Left ventricle myocardium inferior (tissue), 1 donor: ENCODE results near the gene ZNF287. TPM values are rescaled to one million over a fixed set of nuclear protein-coding genes. Genes with fewer than 3 reads are reported as not detected.

Experiments
- DNase-seq: peaks from one replicate; pipeline ENCODE4 v3.0.0-alpha.2; 2020
- H3K27ac ChIP-seq: fragments of 200-600 bp; replicated peaks from 2 replicates; pipeline ENCODE4 v1.8.0; 2021
- H3K27me3 ChIP-seq: fragments of 200-600 bp; 2 replicates; pipeline ENCODE4 v1.8.0; 2021; ENCODE audit warnings: low read depth
- H3K36me3 ChIP-seq: fragments of 200-600 bp; 2 replicates; pipeline ENCODE4 v1.8.0; 2021
- H3K4me1 ChIP-seq: fragments of 200-600 bp; 2 replicates; pipeline ENCODE4 v1.8.0; 2021
- H3K4me3 ChIP-seq: fragments of 200-600 bp; 2 replicates; pipeline ENCODE4 v1.8.0; 2021; ENCODE audit warnings: mild to moderate bottlenecking, moderate library complexity
- H3K9me3 ChIP-seq: fragments of 200-600 bp; replicated peaks from 2 replicates; pipeline ENCODE4 v1.8.0; 2021
- intact Hi-C: fragments of 100-400 bp; cut with micrococcal nuclease; formaldehyde crosslinking; loops from one replicate; pipeline ENCODE4 v1.11.0; 2022
- total RNA-seq: library from RNA; stranded (reverse); fragmentation: NEBNext Ultra II Directional; extraction: Animal tissue kit (Norgen Biotek cat#: 25700); gene quantifications from one replicate; pipeline ENCODE4 v1.2.1, GENCODE V29; 2021
- TF ChIP-seq, protein P1 (sequence below): fragments of 200-600 bp; IDR thresholded peaks from 2 replicates; pipeline ENCODE4 v1.8.0; 2021; ENCODE audit warnings: antibody characterized with exemption, mild to moderate bottlenecking, borderline replicate concordance
- donor health status: DM: no; HTN: yes; CAD: no; lungs with severe emphysema.

The ZNF287 gene
- total RNA-seq, 1 donor from 2014 or later: 9.9 TPM

GRCh38 chr17:16516594-16517051 lies 52.4 kb downstream of the ZNF287 start:
- Histone ChIP-seq H3K4me1 (peaks cover 15% of the 10 kb centered on the region), H3K27ac (no peak overlapping the region), H3K4me3 (peak overlapping the region; percentile 44), H3K27me3 (peaks cover 16% of the 10 kb centered on the region), H3K9me3 (no peaks in the 10 kb centered on the region), H3K36me3 (no peaks in the 10 kb centered on the region)
- TF ChIP-seq, protein P1, sequence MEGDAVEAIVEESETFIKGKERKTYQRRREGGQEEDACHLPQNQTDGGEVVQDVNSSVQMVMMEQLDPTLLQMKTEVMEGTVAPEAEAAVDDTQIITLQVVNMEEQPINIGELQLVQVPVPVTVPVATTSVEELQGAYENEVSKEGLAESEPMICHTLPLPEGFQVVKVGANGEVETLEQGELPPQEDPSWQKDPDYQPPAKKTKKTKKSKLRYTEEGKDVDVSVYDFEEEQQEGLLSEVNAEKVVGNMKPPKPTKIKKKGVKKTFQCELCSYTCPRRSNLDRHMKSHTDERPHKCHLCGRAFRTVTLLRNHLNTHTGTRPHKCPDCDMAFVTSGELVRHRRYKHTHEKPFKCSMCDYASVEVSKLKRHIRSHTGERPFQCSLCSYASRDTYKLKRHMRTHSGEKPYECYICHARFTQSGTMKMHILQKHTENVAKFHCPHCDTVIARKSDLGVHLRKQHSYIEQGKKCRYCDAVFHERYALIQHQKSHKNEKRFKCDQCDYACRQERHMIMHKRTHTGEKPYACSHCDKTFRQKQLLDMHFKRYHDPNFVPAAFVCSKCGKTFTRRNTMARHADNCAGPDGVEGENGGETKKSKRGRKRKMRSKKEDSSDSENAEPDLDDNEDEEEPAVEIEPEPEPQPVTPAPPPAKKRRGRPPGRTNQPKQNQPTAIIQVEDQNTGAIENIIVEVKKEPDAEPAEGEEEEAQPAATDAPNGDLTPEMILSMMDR: no peak
- no peak for DNase-seq
- intact Hi-C loops: loop anchor here (5.0 kb wide), 1 partner anchor 54 kb away; no protein-coding TSS in a partner anchor

GRCh38 chr17:16515933-16516332 lies 53.1 kb downstream of the ZNF287 start:
- peaks cover 13% of the 10 kb centered on the region for H3K4me1 ChIP-seq
- no peaks in the 10 kb centered on the region for H3K9me3 ChIP-seq
- H3K36me3 ChIP-seq: no peaks in the 10 kb centered on the region
- H3K27me3 ChIP-seq: peaks cover 16% of the 10 kb centered on the region
- DNase-seq: no peak
- TF ChIP-seq, protein P1: no peak
- no peak overlapping the region for H3K27ac ChIP-seq
- intact Hi-C loops: loop anchor here (5.0 kb wide), 1 partner anchor 54 kb away; no protein-coding TSS in a partner anchor
- no peak overlapping the region for H3K4me3 ChIP-seq

DNA sequence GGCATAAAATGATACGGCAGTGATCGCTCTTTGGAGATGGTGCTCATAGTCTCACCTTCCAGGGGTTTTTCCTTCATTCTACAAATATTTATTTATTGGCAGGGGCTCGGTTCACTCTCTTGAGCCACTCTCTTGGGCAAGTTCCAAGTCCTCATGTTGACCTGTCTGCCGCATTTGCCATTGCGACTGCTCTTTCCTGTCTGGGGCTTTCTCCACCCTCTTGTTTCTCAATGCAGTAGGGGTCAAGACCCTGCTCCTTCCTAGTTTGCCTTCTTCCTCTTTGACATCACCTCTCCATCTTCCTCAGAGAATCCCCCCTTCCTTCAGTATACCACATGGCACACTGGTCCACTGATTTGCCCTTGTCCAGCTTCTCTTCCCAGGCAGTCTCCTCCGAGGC lies 55.1 kb downstream of the ZNF287 start:
- H3K9me3 ChIP-seq: no peaks in the 10 kb centered on the region
- no peak for DNase-seq
- no peak overlapping the region for H3K27ac ChIP-seq
- intact Hi-C loops: no loop called here
- no peaks in the 10 kb centered on the region for H3K36me3 ChIP-seq
- H3K4me1 ChIP-seq: peaks cover 12% of the 10 kb centered on the region
- TF ChIP-seq, protein P1: no peak
- no peak overlapping the region for H3K4me3 ChIP-seq
- H3K27me3 ChIP-seq: peaks cover 12% of the 10 kb centered on the region

- H3K4me1 ChIP-seq: peaks cover 10% of the 10 kb centered on the region
- no peaks in the 10 kb centered on the region for H3K36me3 ChIP-seq
- H3K9me3 ChIP-seq: no peaks in the 10 kb centered on the region
- peaks cover 9% of the 10 kb centered on the region for H3K27me3 ChIP-seq
- no peak overlapping the region for H3K27ac ChIP-seq
- TF ChIP-seq, protein P1: no peak
- H3K4me3 ChIP-seq: no peak overlapping the region
- DNase-seq: no peak
- intact Hi-C loops: no loop called here
Measured at GRCh38 chr17:16512011-16512410, 57.0 kb downstream of the ZNF287 start.

DNA sequence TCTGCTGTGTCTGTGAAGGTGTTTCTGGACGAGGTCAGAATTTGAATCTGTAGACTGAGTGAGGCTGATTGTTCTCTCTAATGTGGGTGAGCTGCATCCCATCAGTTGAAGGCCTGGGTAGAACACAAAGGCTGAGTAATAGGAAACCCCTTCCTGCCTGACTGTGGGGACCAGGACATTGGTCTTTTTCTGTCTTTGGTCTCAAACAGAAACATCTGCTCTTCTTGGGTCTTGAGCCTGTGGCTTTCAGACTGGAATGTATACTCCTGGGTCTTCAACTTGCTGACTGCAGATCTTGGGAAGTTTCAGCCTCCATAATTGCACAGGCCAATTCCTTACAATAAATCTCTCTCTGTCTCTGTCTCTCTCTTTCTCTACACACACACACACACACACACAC lies 57.4 kb downstream of the ZNF287 start:
- Histone ChIP-seq H3K9me3 (no peaks in the 10 kb centered on the region), H3K27me3 (peaks cover 9% of the 10 kb centered on the region), H3K4me1 (peaks cover 6% of the 10 kb centered on the region), H3K36me3 (no peaks in the 10 kb centered on the region), H3K4me3 (no peak overlapping the region), H3K27ac (no peak overlapping the region)
- TF ChIP-seq, protein P1: no peak
- intact Hi-C loops: no loop called here
- no peak for DNase-seq
